Natural killer cell (primary cell): ENCODE measurements around the gene IGSF3. TPM values are rescaled to one million over a fixed set of nuclear protein-coding genes. Genes with fewer than 3 reads are reported as not detected.
"Not testable (repeated sequence)": the region's sequence is repeated elsewhere in the genome, so short reads cannot be mapped to it uniquely, and the experiment has no call there.

ENCODE experiments used
- ATAC-seq, 3 donors: fragments of 150-1000 bp in 2 of 3; fragments of 200-7000 bp in 1 of 3; cut with Tn5 transposase; 1 replicate in 1 of 3; 2 replicates in 2 of 3; pipeline ENCODE4 v1.10.0; 2021; ENCODE audit warnings: mild to moderate bottlenecking in 2 of 3, moderate library complexity in 2 of 3
- DNase-seq, 2 donors: peaks; one replicate each; pipeline versions ENCODE4 v3.0.0 to v3.0.0-alpha.2; 2013 to 2021; ENCODE audit warnings: mixed read lengths in 1 of 2
- H3K27ac ChIP-seq: one replicate; pipeline ENCODE4 v1.5.1; 2013; ENCODE audit warnings: mild to moderate bottlenecking, low read length
- H3K27me3 ChIP-seq: one replicate; pipeline ENCODE4 v1.6.1; 2013; ENCODE audit warnings: low read length; ENCODE audit not compliant: control insufficient read depth, insufficient read depth
- H3K36me3 ChIP-seq: one replicate; pipeline ENCODE4 v1.6.1; 2013; ENCODE audit warnings: low read length; ENCODE audit not compliant: control insufficient read depth, insufficient read depth
- H3K4me1 ChIP-seq: one replicate; pipeline ENCODE4 v1.6.1; 2013; ENCODE audit warnings: low read length; ENCODE audit not compliant: control insufficient read depth, insufficient read depth
- H3K4me3 ChIP-seq: one replicate; pipeline ENCODE4 v1.5.1; 2013; ENCODE audit warnings: low read length
- H3K9me3 ChIP-seq: one replicate; pipeline ENCODE4 v1.6.1; 2013; ENCODE audit warnings: low read length; ENCODE audit not compliant: control insufficient read depth, insufficient read depth
- H3K27ac Mint-ChIP-seq, 2 donors: one replicate each; pipeline ENCODE4 v1.8.0; 2022; ENCODE audit warnings: mild to moderate bottlenecking in 2 of 2, mixed read lengths in 2 of 2, moderate library complexity in 1 of 2
- H3K27me3 Mint-ChIP-seq, 2 donors: one replicate each; pipeline ENCODE4 v1.8.0; 2022; ENCODE audit warnings: low read depth in 2 of 2, mixed read lengths in 2 of 2
- H3K36me3 Mint-ChIP-seq: one replicate; pipeline ENCODE4 v1.8.0; 2022; ENCODE audit warnings: mixed read lengths
- H3K4me1 Mint-ChIP-seq, 2 donors: one replicate each; pipeline ENCODE4 v1.8.0; 2022; ENCODE audit warnings: mixed read lengths in 2 of 2
- H3K4me3 Mint-ChIP-seq: one replicate; pipeline ENCODE4 v1.8.0; 2022; ENCODE audit warnings: mild to moderate bottlenecking, moderate library complexity, mixed read lengths
- H3K9me3 Mint-ChIP-seq, 2 donors: one replicate each; pipeline ENCODE4 v1.8.0; 2022; ENCODE audit warnings: mixed read lengths in 2 of 2
- CTCF ChIP-seq: fragments of 200-600 bp; IDR thresholded peaks from one replicate; pipeline ENCODE4 v1.8.0; 2022; ENCODE audit warnings: antibody characterized with exemption
- WGBS: methylation state at CpG from one replicate; pipeline ENCODE4 v1.1.7; 2013; ENCODE audit warnings: missing lambda C conversion rate; ENCODE audit not compliant: insufficient coverage; 5-methylcytosine and 5-hydroxymethylcytosine counted together
- intact Hi-C: fragments of 100-400 bp; cut with micrococcal nuclease; formaldehyde crosslinking; loops from one replicate; pipeline ENCODE4 v1.14.2; 2022
- total RNA-seq, 4 donors: library from RNA; stranded (reverse); fragments of 120-200 nt in 1 of 4; gene quantifications; one replicate each; pipeline versions ENCODE4 v1.2.3 to v1.2.4, GENCODE V29; 2013 to 2022

Gene IGSF3
- total RNA-seq, 3 donors from 2014 or later (not counting 1 experiment from before 2014, with no cell fraction given): 0.05 to 0.14 TPM; not detected in 1

- Mint-ChIP-seq H3K9me3 (no peaks in the 10 kb centered on the region), H3K27me3 (peaks cover 18 to 37% of the 10 kb centered on the region in 2 donors), H3K36me3 (no peaks in the 10 kb centered on the region), H3K4me1 (no peaks in the 10 kb centered on the region), H3K27ac (no peak overlapping the region), H3K4me3 (no peak overlapping the region)
- intact Hi-C loops: no loop called here
- WGBS: 78% methylated on average over 1 of the region's 4 CpGs
- Histone ChIP-seq H3K9me3 (no peaks in the 10 kb centered on the region), H3K27me3 (no peaks in the 10 kb centered on the region), H3K4me3 (no peak overlapping the region), H3K4me1 (no peaks in the 10 kb centered on the region), H3K36me3 (no peaks in the 10 kb centered on the region), H3K27ac (no peak overlapping the region)
- ATAC-seq (no peak), DNase-seq (no peak)
- TF ChIP-seq CTCF: no peak
Measured at GRCh38 chr1:116654351-116654750, 13.2 kb downstream of the IGSF3 start.

- DNase-seq, H3K9me3 ChIP-seq, H3K4me1 ChIP-seq, intact Hi-C loops, ATAC-seq, H3K36me3 ChIP-seq, H3K4me1 Mint-ChIP-seq, H3K27ac ChIP-seq, H3K9me3 Mint-ChIP-seq, H3K27ac Mint-ChIP-seq, H3K4me3 ChIP-seq, H3K36me3 Mint-ChIP-seq, H3K27me3 ChIP-seq, H3K4me3 Mint-ChIP-seq: not testable (repeated sequence)
- 100% methylated on average over 2 of the region's 2 CpGs for WGBS
- peaks cover 19 to 37% of the 10 kb centered on the region in 2 donors for H3K27me3 Mint-ChIP-seq
Measured at GRCh38 chr1:116652598-116652997, 14.9 kb downstream of the IGSF3 start.

- H3K9me3 ChIP-seq, H3K27ac Mint-ChIP-seq, H3K36me3 Mint-ChIP-seq, H3K4me1 Mint-ChIP-seq, H3K27me3 ChIP-seq, ATAC-seq, intact Hi-C loops, H3K9me3 Mint-ChIP-seq, H3K27ac ChIP-seq, DNase-seq, H3K4me3 Mint-ChIP-seq, H3K36me3 ChIP-seq, H3K4me3 ChIP-seq, H3K4me1 ChIP-seq: not testable (repeated sequence)
- H3K27me3 Mint-ChIP-seq: peaks cover 22 to 37% of the 10 kb centered on the region in 2 donors
- WGBS: 97% methylated on average over 2 of the region's 3 CpGs
Measured at GRCh38 chr1:116650781-116651180, 16.8 kb downstream of the IGSF3 start.

GRCh38 chr1:116649041-116649440, 18.5 kb downstream of the IGSF3 start:
- intact Hi-C loops, ATAC-seq: not testable (repeated sequence)
- H3K27me3 Mint-ChIP-seq: peaks cover 19 to 38% of the 10 kb centered on the region in 2 donors

GRCh38 chr1:116648325-116648724, 19.2 kb downstream of the IGSF3 start:
- H3K36me3 Mint-ChIP-seq, DNase-seq, H3K27me3 ChIP-seq, H3K27ac ChIP-seq, H3K4me3 Mint-ChIP-seq, H3K4me3 ChIP-seq, intact Hi-C loops, H3K4me1 Mint-ChIP-seq, H3K4me1 ChIP-seq, H3K9me3 Mint-ChIP-seq, H3K27ac Mint-ChIP-seq, ATAC-seq, H3K36me3 ChIP-seq, H3K9me3 ChIP-seq: not testable (repeated sequence)
- WGBS: 91% methylated on average over 7 of the region's 7 CpGs
- peaks cover 20 to 38% of the 10 kb centered on the region in 2 donors for H3K27me3 Mint-ChIP-seq

More at GRCh38 chr1:116649041-116649440, 18.5 kb downstream of the IGSF3 start:
- not testable (repeated sequence) for H3K4me3 Mint-ChIP-seq, H3K36me3 Mint-ChIP-seq, H3K27me3 ChIP-seq, H3K4me3 ChIP-seq, H3K4me1 ChIP-seq, H3K9me3 Mint-ChIP-seq, H3K27ac ChIP-seq, H3K4me1 Mint-ChIP-seq, DNase-seq, H3K27ac Mint-ChIP-seq, H3K36me3 ChIP-seq, H3K9me3 ChIP-seq
- WGBS: 84% methylated on average over 4 of the region's 5 CpGs

- ATAC-seq, intact Hi-C loops, H3K9me3 Mint-ChIP-seq, DNase-seq, H3K36me3 Mint-ChIP-seq, H3K27ac Mint-ChIP-seq, H3K36me3 ChIP-seq, H3K4me1 ChIP-seq, H3K9me3 ChIP-seq, H3K4me1 Mint-ChIP-seq, H3K4me3 Mint-ChIP-seq, H3K4me3 ChIP-seq, H3K27ac ChIP-seq, H3K27me3 ChIP-seq: not testable (repeated sequence)
- WGBS: 91% methylated on average over 8 of the region's 8 CpGs
- peaks cover 19 to 31% of the 10 kb centered on the region in 2 donors for H3K27me3 Mint-ChIP-seq
Measured at GRCh38 chr1:116647186-116647585, 20.3 kb downstream of the IGSF3 start.

- H3K27me3 ChIP-seq, H3K4me3 Mint-ChIP-seq, H3K9me3 Mint-ChIP-seq, H3K36me3 Mint-ChIP-seq, H3K9me3 ChIP-seq, H3K4me1 Mint-ChIP-seq, H3K27ac Mint-ChIP-seq, H3K4me3 ChIP-seq, H3K36me3 ChIP-seq, DNase-seq, intact Hi-C loops, H3K27ac ChIP-seq, H3K4me1 ChIP-seq, ATAC-seq: not testable (repeated sequence)
- H3K27me3 Mint-ChIP-seq: peaks cover 19 to 29% of the 10 kb centered on the region in 2 donors
- 48% methylated on average over 9 of the region's 9 CpGs for WGBS
Measured at GRCh38 chr1:116646673-116647170, 20.8 kb downstream of the IGSF3 start.
